HG03442 (cell line): ENCODE results near the gene HSDL1.

Source experiments
- ATAC-seq: cut with Tn5 transposase; IDR thresholded peaks from one replicate; pipeline ENCODE4 v1.9.1; 2021; ENCODE audit warnings: mild to moderate bottlenecking, moderate library complexity; ENCODE audit not compliant: unreplicated experiment

Gene HSDL1

GRCh38 chr16:84084570-84085270 lies 60.3 kb downstream of the HSDL1 start:
- ATAC-seq = peak; percentile 47

DNA sequence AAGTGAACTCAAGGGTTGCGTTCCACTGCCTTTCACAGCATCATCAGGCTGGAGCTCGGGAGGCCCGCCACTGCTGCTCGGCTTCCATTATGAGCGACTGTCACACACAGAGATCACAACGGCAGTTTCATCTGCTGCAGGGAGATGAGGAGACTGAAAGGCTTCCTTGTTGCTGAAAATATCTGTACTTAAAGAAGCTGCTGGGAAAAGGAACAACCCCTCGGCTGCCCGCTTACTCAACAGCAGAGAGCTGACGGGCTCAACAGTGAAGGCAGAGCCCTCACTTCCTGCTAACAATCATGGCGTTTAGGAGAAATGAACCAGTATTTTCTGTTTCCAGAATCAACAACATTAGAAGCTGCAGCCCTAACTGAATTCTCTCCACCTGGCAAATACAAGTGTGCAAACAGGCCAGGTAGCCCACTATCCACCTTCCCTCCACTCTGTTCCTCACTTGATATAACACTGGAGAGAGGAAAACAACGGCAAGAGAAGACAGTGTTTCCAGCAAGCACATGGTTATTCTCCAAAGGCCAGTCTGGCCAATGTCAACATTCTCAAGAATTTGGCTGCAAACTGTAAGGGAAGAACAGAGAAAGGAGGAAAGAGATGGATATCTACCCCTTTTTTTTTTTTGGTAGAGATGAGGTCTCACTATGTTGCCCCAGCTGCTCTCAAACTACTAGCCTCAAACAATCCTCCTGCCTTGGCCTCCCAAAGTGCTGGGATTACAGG lies 62.0 kb downstream of the HSDL1 start:
- no peak for ATAC-seq

DNA sequence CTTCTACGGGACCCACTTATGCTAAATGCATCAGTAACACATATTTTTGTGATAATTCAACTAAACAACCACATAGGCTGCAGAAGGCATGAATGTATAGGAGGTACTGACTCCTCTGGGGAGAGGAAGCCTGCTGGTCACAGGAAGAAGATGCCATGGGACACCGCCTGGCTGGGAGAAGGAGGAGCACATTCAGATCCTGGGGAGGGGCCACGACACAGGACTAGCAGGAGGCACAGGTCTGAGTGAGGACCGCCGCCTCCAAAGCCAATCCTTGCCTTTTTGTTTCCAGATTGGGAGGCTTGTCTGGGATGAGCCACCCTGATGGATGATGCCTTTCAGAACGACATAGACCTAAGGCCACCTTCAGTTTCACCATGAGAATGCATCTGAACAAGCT lies 62.9 kb downstream of the HSDL1 start:
- no peak for ATAC-seq

GRCh38 chr16:84081446-84081989 lies 63.5 kb downstream of the HSDL1 start:
- ATAC-seq = no peak

GRCh38 chr16:84080813-84081212 lies 64.2 kb downstream of the HSDL1 start:
- no peak for ATAC-seq

GRCh38 chr16:84080378-84080777 lies 64.6 kb downstream of the HSDL1 start:
- no peak for ATAC-seq

GRCh38 chr16:84079664-84080063 lies 65.3 kb downstream of the HSDL1 start:
- no peak for ATAC-seq

- ATAC-seq = no peak
Observed at GRCh38 chr16:84075376-84075775, 69.6 kb downstream of the HSDL1 start.

GRCh38 chr16:84074721-84075120 lies 70.3 kb downstream of the HSDL1 start:
- ATAC-seq = no peak
